Fibroblast of lung (primary cell): Measurements from ENCODE around the gene TBC1D5.

Source experiments
- CTCF ChIP-seq, 2 donors: IDR thresholded peaks in 1 of 2; conservative IDR thresholded peaks in 1 of 2; 1 replicate in 1 of 2; 2 replicates in 1 of 2; pipeline ENCODE4 v1.5.1; 2011 to 2012; ENCODE audit warnings: low read length in 2 of 2, control low read depth in 1 of 2, inconsistent platforms in 1 of 2, low read depth in 1 of 2, mild to moderate bottlenecking in 1 of 2
- EZH2 ChIP-seq: IDR thresholded peaks from 2 replicates; pipeline ENCODE4 v1.5.1; 2012; ENCODE audit warnings: low read length, control low read depth, mild to moderate bottlenecking; ENCODE audit errors: missing control alignments

GRCh38 chr3:17771177-17772017 lies 29.0 kb upstream of the TBC1D5 start:
- TF ChIP-seq CTCF (conservative IDR thresholded peaks at IDR 0.05 in 1 of 2, IDR thresholded peaks at IDR 0.05 in 1 of 2; ENCODE audit: low read depth in 1 of 2, low read length in 2 of 2) (no peak), EZH2 (no peak)
